Dermis microvascular lymphatic vessel endothelial cell (primary cell): ENCODE results near the gene TFCP2L1. TPM values are rescaled to one million over a fixed set of nuclear protein-coding genes. Genes with fewer than 3 reads are reported as not detected.
"Not testable (repeated sequence)": the region's sequence is repeated elsewhere in the genome, so short reads cannot be mapped to it uniquely, and the experiment has no call there.

Source experiments
- DNase-seq, 2 donors: peaks; one replicate each; pipeline versions ENCODE4 v3.0.0 to v3.0.0-alpha.2; 2010; ENCODE audit warnings: low read depth in 2 of 2
- total RNA-seq: library from RNA; depleted of rRNA; stranded (reverse); fragments of >200 nt; gene quantifications from 2 replicates; pipeline ENCODE4 v1.2.1, GENCODE V29; 2014

Gene TFCP2L1, protein sequence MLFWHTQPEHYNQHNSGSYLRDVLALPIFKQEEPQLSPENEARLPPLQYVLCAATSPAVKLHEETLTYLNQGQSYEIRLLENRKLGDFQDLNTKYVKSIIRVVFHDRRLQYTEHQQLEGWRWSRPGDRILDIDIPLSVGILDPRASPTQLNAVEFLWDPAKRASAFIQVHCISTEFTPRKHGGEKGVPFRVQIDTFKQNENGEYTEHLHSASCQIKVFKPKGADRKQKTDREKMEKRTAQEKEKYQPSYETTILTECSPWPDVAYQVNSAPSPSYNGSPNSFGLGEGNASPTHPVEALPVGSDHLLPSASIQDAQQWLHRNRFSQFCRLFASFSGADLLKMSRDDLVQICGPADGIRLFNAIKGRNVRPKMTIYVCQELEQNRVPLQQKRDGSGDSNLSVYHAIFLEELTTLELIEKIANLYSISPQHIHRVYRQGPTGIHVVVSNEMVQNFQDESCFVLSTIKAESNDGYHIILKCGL
- not detected in 2 replicates for total RNA-seq

DNA sequence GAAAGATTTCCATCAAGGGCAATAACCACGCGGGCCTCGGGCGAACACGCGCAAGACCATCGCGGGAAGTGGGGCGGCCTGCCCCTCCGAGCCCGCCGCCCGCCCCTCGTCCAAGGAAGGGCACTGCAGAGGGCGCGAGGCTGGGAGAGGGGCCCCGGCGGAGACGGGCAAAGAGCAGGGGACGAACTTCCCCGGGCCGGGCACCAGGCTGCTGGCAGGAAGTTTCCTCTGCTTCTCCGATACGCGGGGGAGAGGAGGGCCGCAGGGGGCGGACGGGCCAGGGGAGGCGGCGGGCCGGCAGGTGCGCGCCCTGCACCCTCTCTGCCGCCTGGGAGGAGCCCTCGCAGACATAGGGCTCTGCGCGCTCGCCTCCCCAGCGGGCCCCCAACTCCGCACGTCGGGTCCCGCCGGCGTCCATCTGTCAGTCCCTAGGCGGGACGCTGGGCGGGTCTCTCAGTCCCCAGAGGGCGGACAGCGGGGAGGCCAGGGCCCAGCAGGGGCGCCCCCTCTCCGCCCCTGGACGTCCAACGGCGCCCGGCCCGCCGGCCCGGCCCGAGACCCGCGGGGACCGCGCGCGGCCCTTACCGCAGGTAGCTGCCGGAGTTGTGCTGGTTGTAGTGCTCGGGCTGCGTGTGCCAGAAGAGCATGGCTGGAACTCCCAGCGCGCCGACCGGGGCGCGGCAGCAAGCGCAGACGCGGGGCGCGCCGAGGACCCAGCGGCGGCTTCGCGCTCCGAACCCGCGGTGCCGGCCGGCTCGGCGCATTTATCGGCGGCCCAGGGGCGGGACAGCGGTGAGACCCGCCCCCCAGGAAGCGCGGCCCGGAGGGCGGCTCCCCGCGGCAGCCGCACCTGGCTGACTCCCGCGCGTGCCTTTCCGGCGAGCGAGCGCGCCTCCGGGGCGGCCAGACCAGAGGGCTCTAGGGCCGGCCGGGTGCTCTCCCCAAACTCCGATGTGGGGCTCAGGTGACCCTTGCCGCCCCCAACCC is at the start of gene TFCP2L1:
TFCP2L1 (minus strand) TSS at position 740 of the 987 bp plus-strand sequence; CDS start at position 647, 93 bp downstream.
- no peak for DNase-seq

DNA sequence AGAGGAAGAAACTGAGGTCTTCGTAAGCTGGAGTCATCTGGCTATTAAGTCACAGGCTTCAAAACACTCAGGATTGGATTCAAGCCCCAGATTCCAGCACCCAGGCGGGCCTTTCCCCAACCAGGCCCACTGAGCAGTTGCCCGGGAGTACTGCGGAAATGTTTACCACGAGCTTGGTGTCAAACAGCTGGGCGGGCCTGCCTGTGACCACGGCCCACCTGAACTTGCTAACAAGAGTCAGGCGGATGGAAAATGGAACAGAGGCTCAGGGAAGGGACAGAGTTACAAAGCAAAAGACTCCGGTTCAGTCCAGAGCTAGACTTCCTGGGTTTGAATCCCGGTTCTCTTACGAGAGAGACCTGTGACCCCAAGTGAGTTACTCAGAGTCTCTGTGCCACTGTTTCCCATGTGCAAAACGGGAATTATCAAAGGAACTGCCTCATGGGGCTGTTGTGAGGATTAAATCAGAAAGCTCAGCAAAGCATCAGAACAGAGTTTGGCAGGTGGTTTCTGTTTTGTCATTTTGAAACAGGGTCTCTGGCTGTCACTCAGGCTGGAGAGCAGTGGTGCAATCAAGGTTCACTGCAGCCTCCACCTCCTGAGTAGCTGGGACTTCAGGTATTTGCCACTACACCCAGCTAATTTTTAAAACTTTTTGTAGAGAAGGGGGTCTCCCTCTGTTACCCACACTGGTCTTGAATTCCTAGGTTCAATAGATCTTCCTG is 49.0 kb upstream of the TFCP2L1 start:
- DNase-seq: peak in 1 of 2 donors; percentile 10

DNA sequence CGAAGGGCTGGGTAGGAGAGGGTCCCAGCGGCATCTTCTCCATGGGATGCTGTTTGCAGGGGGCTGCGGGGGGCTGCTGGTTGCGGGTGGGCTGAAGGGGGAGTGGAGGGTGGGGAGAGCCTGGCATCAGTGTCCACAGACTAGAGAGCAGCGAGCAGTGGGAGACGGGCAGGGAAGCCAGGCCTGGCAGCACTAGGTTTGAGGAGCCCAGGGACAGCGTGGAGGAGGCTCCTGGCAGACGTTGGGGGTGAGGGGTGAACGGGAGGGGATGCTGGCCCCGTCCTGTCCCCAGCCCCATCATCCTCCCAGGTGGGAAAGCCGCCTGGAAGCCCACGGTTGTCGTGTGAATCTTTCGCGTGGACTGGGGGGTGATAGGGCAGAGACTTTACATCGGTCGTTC is 48.2 kb upstream of the TFCP2L1 start:
- DNase-seq: no peak

GRCh38 chr2:121331324-121331723 is 46.3 kb upstream of the TFCP2L1 start:
- not testable (repeated sequence) for DNase-seq

DNA sequence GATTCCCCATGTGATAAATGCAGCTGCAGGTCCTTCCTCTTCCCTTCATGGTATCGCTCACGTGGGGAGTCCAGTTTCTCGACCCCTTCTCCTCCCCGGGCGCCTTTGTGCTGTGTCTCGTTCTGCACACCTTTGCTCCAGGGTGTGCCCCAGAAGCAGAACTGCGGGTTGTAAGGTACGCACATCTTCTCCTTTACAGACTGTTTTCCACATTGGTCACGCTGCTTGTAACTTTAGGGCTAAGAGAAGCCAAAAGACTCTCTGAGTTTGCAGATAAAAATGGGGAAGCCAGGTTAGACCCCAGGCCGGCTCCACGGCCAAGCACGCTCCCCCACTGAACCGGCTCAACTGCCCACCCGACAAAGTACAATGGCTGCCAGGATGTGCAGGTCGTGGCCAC is 45.9 kb upstream of the TFCP2L1 start:
- DNase-seq: no peak

- no peak for DNase-seq
Observed at GRCh38 chr2:121329786-121330185, 44.8 kb upstream of the TFCP2L1 start.

DNA sequence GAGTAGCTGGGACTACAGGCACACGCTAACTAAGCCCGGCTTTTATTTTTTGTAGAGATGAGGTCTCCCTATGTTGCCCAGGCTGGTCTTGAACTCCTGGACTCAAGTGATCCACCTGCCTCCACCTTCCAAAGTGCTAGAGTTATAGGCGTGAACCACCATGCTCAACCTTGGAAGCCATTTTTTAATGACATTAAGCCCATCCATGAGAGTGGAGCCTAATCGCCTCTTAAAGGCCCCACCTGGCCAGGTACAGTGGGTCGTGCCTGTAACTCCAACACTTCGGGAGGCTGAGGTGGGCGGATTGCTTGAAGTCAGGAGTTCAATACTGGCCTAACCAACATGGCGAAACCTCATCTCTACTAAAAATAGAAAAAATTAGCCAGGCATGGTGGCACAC is 41.6 kb upstream of the TFCP2L1 start:
- DNase-seq: no peak

DNA sequence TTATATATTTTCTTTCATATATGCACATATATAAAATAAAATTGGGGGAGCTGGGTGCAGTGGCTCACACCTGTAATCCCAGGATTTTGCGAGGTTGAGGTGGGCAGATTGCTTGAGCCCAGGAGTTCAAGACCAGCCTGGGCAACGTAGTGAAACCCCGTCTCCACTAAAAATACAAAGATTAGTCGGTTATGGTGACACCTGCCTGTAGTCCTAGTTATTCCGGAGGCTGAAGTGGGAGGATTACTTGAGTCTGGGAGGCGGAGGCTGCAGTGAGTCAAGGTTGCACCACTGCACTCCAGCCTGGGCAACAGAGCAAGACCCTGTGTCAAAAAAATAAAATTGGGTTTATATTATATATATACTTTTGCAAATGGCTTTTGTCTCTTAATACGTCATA is 39.6 kb upstream of the TFCP2L1 start:
- no peak for DNase-seq

- DNase-seq: no peak
Observed at GRCh38 chr2:121321476-121321875, 36.5 kb upstream of the TFCP2L1 start.

DNA sequence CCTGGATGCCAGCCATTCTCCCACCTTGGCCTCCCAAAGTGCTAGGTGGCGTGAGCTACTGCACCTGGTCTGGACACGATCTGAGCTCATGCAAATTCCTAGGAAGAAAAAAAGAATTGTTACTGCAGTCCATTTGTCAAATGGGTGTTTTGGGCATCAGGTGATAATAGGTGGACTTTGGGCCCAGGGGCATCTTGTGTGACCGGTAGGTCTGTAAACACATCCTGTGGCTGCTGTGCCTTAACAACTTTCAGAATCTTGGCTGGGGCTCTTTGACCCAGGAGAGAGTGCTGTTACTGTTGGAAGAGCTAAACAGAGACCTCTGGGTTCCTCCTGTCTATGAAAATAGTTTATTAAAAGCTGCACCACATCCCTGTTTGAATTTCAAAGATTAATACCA is 34.9 kb upstream of the TFCP2L1 start:
- DNase-seq: no peak

- no peak for DNase-seq
Observed at GRCh38 chr2:121316986-121317385, 32.0 kb upstream of the TFCP2L1 start.

- not testable (repeated sequence) for DNase-seq
Observed at GRCh38 chr2:121313701-121314100, 28.7 kb upstream of the TFCP2L1 start.

DNA sequence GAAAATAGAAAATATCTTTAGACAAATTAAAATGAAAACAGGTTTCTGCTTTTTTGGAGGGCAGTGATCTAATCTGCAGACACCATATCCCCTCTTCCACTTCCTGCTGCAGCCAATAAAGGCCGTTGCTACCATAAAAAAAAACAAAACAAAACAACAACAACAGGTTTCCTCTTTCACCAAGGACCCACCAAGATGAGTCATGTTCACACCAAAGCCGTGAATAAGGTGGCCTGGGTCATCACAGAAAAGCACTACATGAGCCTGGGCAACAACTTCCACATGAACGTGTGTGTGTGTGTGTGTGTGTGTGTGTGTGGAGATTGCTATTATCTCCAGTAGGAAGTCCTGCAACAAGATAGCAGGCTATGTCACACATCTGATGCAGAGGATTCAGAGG is 24.8 kb upstream of the TFCP2L1 start:
- DNase-seq: peak; percentile 7 to 72

DNA sequence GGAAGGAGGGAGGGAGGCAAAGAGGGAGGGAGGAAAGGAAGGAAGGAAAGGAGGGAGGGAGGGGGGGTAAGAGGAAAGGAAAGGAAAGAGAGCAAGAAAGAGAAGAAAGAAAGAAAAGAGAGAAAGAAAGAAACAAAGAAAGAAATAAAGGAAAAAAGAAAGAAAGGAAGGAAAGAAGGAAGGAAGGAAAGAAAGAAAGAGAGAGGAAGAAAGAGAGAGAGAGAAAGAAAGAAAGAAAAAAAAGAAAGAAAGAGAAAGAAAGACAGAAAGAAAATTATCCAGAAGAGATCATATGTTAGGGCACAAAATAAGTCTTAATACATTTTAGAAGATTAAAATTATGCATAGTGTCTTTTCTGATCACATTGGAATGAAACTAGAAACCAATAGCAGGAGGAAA is 24.3 kb upstream of the TFCP2L1 start:
- DNase-seq: no peak

DNA sequence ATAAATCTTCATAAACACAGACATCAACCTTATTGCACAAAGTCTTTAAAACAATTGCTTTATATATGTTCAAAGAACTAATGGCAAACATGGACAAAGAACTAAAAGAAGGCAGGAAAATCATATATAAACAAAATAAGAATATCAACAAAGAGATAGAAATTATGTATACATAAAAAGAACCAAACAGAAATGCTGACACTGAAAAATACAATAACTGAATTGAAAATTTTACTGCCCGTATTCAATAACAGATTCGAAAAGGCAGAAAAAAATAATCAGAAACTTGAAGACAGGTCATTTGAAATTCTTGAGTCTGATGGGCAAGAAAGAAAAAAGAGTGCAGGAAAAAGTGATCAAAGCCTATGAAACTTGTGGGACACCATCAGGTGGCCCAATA is 22.0 kb upstream of the TFCP2L1 start:
- no peak for DNase-seq

GRCh38 chr2:121304941-121305340 is 19.9 kb upstream of the TFCP2L1 start:
- no peak for DNase-seq

GRCh38 chr2:121303531-121304263 is 18.7 kb upstream of the TFCP2L1 start:
- no peak for DNase-seq

GRCh38 chr2:121301190-121301589 is 16.2 kb upstream of the TFCP2L1 start:
- DNase-seq: not testable (repeated sequence)

DNA sequence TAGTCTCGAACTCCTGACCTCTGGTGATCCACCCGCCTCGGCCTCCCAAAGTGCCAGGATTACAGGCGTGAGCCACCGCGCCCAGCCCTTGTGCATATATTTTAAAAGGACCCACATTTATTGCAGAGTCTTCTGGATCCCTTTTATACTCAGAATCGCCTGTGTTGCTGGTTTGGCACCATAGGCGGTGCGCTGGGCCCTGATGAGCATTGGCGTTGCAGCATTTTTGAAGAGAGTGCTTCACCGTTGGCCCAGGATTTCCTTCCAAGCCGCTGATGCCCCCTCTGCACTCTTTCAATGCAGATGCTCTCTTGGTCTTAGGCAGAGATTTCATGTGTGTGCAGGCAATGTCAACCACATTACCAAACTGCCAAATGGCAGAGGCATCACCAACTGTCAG is 13.5 kb upstream of the TFCP2L1 start:
- DNase-seq: no peak

DNA sequence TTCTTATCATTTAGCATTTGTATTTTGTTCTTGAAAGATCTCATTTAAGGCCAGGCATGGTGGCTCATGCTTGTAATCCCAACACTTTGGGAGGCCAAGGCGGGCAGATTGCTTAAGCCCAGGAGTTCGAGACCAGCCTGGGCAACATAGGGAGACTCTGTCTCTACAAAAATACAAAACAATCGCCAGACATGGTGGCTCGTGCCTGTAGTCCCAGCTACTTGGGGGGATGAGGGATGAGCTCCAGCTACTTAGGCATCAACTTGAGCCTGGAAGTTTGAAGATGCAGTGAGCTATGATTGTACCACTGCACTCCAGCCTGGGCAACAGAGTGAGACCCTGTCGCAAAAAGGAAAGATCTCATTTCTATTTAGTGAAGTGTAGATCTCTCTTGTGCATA is 12.9 kb upstream of the TFCP2L1 start:
- not testable (repeated sequence) for DNase-seq
